Measurements from ENCODE around the gene NOC3L.

Gene NOC3L

GRCh38 chr10:94293354-94293753, 69.4 kb downstream of the NOC3L start:
- DNase-seq = no peak
- Histone ChIP-seq H3K9me3 (replicated peaks; ENCODE audit: insufficient read depth, low read length) (no peaks in the 10 kb centered on the region), H3K9me2 (replicated peaks; ENCODE audit: insufficient read depth, low read length) (no peaks in the 10 kb centered on the region), H3F3A (ENCODE audit: insufficient read depth, low read length) (no peaks in the 10 kb centered on the region), H3K36me3 (replicated peaks; ENCODE audit: insufficient read depth, low read length) (no peaks in the 10 kb centered on the region), H3K27me3 (replicated peaks; ENCODE audit: insufficient read depth, low read length) (no peaks in the 10 kb centered on the region), H2AFZ (ENCODE audit: low read length) (no peak overlapping the region), H3K4me1 (ENCODE audit: low read length) (no peaks in the 10 kb centered on the region), H3K9ac (ENCODE audit: low read length) (no peak overlapping the region), H4K20me1 (ENCODE audit: insufficient read depth, low read length) (no peaks in the 10 kb centered on the region), H3K27ac (ENCODE audit: low read length) (no peak overlapping the region), H3K4me2 (ENCODE audit: low read depth, low read length) (no peak overlapping the region), H3K4me3 (ENCODE audit: low read length) (no peak overlapping the region), H3K79me2 (ENCODE audit: low read length) (no peaks in the 10 kb centered on the region)
- no peak for TF ChIP-seq CTCF (IDR thresholded peaks at IDR 0.05; ENCODE audit: low read length)

- Histone ChIP-seq H3F3A (ENCODE audit: insufficient read depth, low read length) (no peaks in the 10 kb centered on the region), H3K27me3 (replicated peaks; ENCODE audit: insufficient read depth, low read length) (no peaks in the 10 kb centered on the region), H3K79me2 (ENCODE audit: low read length) (no peaks in the 10 kb centered on the region), H3K36me3 (replicated peaks; ENCODE audit: insufficient read depth, low read length) (no peaks in the 10 kb centered on the region), H3K9me2 (replicated peaks; ENCODE audit: insufficient read depth, low read length) (no peaks in the 10 kb centered on the region), H2AFZ (ENCODE audit: low read length) (no peak overlapping the region), H3K9ac (ENCODE audit: low read length) (no peak overlapping the region), H3K4me3 (ENCODE audit: low read length) (no peak overlapping the region), H3K9me3 (replicated peaks; ENCODE audit: insufficient read depth, low read length) (no peaks in the 10 kb centered on the region), H3K27ac (ENCODE audit: low read length) (no peak overlapping the region), H4K20me1 (ENCODE audit: insufficient read depth, low read length) (no peaks in the 10 kb centered on the region), H3K4me1 (ENCODE audit: low read length) (no peaks in the 10 kb centered on the region), H3K4me2 (ENCODE audit: low read depth, low read length) (no peak overlapping the region)
- TF ChIP-seq CTCF (IDR thresholded peaks at IDR 0.05; ENCODE audit: low read length) (no peak), EZH2 (optimal IDR thresholded peaks at IDR 0.05; ENCODE audit: low read depth, low read length) (no peak), EZH2phosphoT487 (IDR thresholded peaks at IDR 0.05; ENCODE audit: low read length) (no peak)
- DNase-seq = no peak
Observed at GRCh38 chr10:94292434-94293090, 70.2 kb downstream of the NOC3L start.

GRCh38 chr10:94288361-94289101, 74.2 kb downstream of the NOC3L start:
- H3K9me3 ChIP-seq (replicated peaks; ENCODE audit: insufficient read depth, low read length) = no peaks in the 10 kb centered on the region
- H3K4me3 ChIP-seq (ENCODE audit: low read length) = no peak overlapping the region
- H3K27me3 ChIP-seq (replicated peaks; ENCODE audit: insufficient read depth, low read length) = no peaks in the 10 kb centered on the region
- H3K4me2 ChIP-seq (ENCODE audit: low read depth, low read length) = no peak overlapping the region
- no peaks in the 10 kb centered on the region for H3K79me2 ChIP-seq (ENCODE audit: low read length)
- no peaks in the 10 kb centered on the region for H3K36me3 ChIP-seq (replicated peaks; ENCODE audit: insufficient read depth, low read length)
- H3K9ac ChIP-seq (ENCODE audit: low read length) = no peak overlapping the region
- no peaks in the 10 kb centered on the region for H3K9me2 ChIP-seq (replicated peaks; ENCODE audit: insufficient read depth, low read length)
- no peaks in the 10 kb centered on the region for H4K20me1 ChIP-seq (ENCODE audit: insufficient read depth, low read length)
- TF ChIP-seq EZH2phosphoT487 (IDR thresholded peaks at IDR 0.05; ENCODE audit: low read length) (no peak), CTCF (IDR thresholded peaks at IDR 0.05; ENCODE audit: low read length) (no peak), EZH2 (optimal IDR thresholded peaks at IDR 0.05; ENCODE audit: low read depth, low read length) (no peak)
- no peak for DNase-seq
- H3K27ac ChIP-seq (ENCODE audit: low read length) = no peak overlapping the region
- no peaks in the 10 kb centered on the region for H3K4me1 ChIP-seq (ENCODE audit: low read length)
- H2AFZ ChIP-seq (ENCODE audit: low read length) = no peak overlapping the region
- no peaks in the 10 kb centered on the region for H3F3A ChIP-seq (ENCODE audit: insufficient read depth, low read length)
